Stimulated activated CD4-positive, alpha-beta T cell treated with anti-CD3 and anti-CD28 coated beads, TNF-alpha, amount 100 ng/mL, for 4 hours (primary cell): ENCODE measurements around the gene ODC1.

Experiments
- DNase-seq, 3 experiments: peaks; one replicate each; pipeline ENCODE4 v3.0.0-alpha.2; 2020; ENCODE audit warnings: low read depth in 3 of 3

Gene ODC1

GRCh38 chr2:10415048-10415447 lies 33.1 kb downstream of the ODC1 start:
- DNase-seq = no peak

- no peak for DNase-seq
These were observed 33.5 kb downstream of the ODC1 start for GRCh38 chr2:10414591-10414990.

- DNase-seq = no peak
These were observed 34.1 kb downstream of the ODC1 start for GRCh38 chr2:10413991-10414451.

- DNase-seq = no peak
These were observed 34.6 kb downstream of the ODC1 start for GRCh38 chr2:10413503-10413902.

- no peak for DNase-seq
These were observed 35.7 kb downstream of the ODC1 start for GRCh38 chr2:10412380-10412779.

GRCh38 chr2:10411557-10411956 lies 36.6 kb downstream of the ODC1 start:
- no peak for DNase-seq

- DNase-seq = no peak
These were observed 37.2 kb downstream of the ODC1 start for GRCh38 chr2:10410823-10411437.

- no peak for DNase-seq
These were observed 37.9 kb downstream of the ODC1 start for GRCh38 chr2:10410001-10410822.

- DNase-seq = peak; percentile 64 to 74 (median 69)
These were observed 39.2 kb downstream of the ODC1 start for GRCh38 chr2:10408649-10409579.

GRCh38 chr2:10407841-10408648 lies 40.1 kb downstream of the ODC1 start:
- peak; percentile 31 to 49 (median 43) for DNase-seq

- DNase-seq = no peak
These were observed 40.7 kb downstream of the ODC1 start for GRCh38 chr2:10407432-10407831.

- DNase-seq = no peak
These were observed 41.5 kb downstream of the ODC1 start for GRCh38 chr2:10406491-10407188.

GRCh38 chr2:10406016-10406415 lies 42.1 kb downstream of the ODC1 start:
- no peak for DNase-seq

GRCh38 chr2:10405448-10405847 lies 42.7 kb downstream of the ODC1 start:
- no peak for DNase-seq

GRCh38 chr2:10404324-10405143 lies 43.6 kb downstream of the ODC1 start:
- DNase-seq = no peak

- DNase-seq = no peak
These were observed 45.4 kb downstream of the ODC1 start for GRCh38 chr2:10402653-10403215.

GRCh38 chr2:10402062-10402585 lies 46.0 kb downstream of the ODC1 start:
- DNase-seq = no peak

GRCh38 chr2:10400978-10401951 lies 46.9 kb downstream of the ODC1 start:
- DNase-seq = no peak
